Vagina (tissue), 2 donors: ENCODE measurements around the gene HORMAD2. TPM values are rescaled to one million over a fixed set of nuclear protein-coding genes. Genes with fewer than 3 reads are reported as not detected.

ENCODE experiments used
- DNase-seq, 2 donors: peaks; one replicate each; pipeline ENCODE4 v3.0.0-alpha.2; 2017; ENCODE audit errors: extremely low spot score in 2 of 2
- H3K27ac ChIP-seq: fragments of 200-600 bp; sonication (generic); one replicate; pipeline ENCODE4 v1.5.1; 2019
- H3K27me3 ChIP-seq: fragments of 200-600 bp; sonication (generic); one replicate; pipeline ENCODE4 v1.5.1; 2019
- H3K36me3 ChIP-seq, 2 donors: fragments of 200-600 bp; sonication (generic); one replicate each; pipeline ENCODE4 v1.5.1; 2017 to 2019
- H3K4me1 ChIP-seq: fragments of 200-600 bp; sonication (generic); one replicate; pipeline ENCODE4 v1.5.1; 2019
- H3K4me3 ChIP-seq, 2 donors: fragments of 200-600 bp; sonication (generic); 1 replicate in 1 of 2; 2 replicates in 1 of 2; pipeline ENCODE4 v1.5.1; 2016 to 2019
- H3K9me3 ChIP-seq: fragments of 200-600 bp; sonication (generic); one replicate; pipeline ENCODE4 v1.5.1; 2019
- POLR2A ChIP-seq, 2 donors: fragments of 450-650 bp; IDR thresholded peaks; one replicate each; pipeline ENCODE4 v1.6.1; 2017; ENCODE audit warnings: antibody characterized with exemption in 2 of 2, mild to moderate bottlenecking in 2 of 2, moderate library complexity in 2 of 2
- POLR2AphosphoS5 ChIP-seq, 2 donors: sonication (generic); formaldehyde crosslinking; IDR thresholded peaks; one replicate each; pipeline ENCODE4 v1.9.0; 2017; ENCODE audit warnings: antibody characterized with exemption in 2 of 2, mild to moderate bottlenecking in 2 of 2, low read depth in 1 of 2; ENCODE audit not compliant: insufficient read depth in 1 of 2
- intact Hi-C: fragments of 100-400 bp; cut with DNase I; formaldehyde crosslinking; loops from one replicate; pipeline ENCODE4 v1.15.1; 2023
- total RNA-seq: library from RNA; depleted of rRNA; stranded (reverse); fragments of >200 nt; gene quantifications from one replicate; pipeline ENCODE4 v1.2.3, GENCODE V29; 2016
- TF ChIP-seq, protein P1 (sequence below), 3 experiments: fragments of 450-650 bp in 2 of 3; fragments of 200-600 bp in 1 of 3; sonication (generic) in 1 of 3; IDR thresholded peaks; one replicate each; pipeline ENCODE4 v1.5.1; 2017 to 2019; ENCODE audit warnings: antibody characterized with exemption in 3 of 3, mild to moderate bottlenecking in 2 of 3, moderate library complexity in 2 of 3

HORMAD2 gene
- total RNA-seq, 1 donor from 2014 or later: not detected

DNA sequence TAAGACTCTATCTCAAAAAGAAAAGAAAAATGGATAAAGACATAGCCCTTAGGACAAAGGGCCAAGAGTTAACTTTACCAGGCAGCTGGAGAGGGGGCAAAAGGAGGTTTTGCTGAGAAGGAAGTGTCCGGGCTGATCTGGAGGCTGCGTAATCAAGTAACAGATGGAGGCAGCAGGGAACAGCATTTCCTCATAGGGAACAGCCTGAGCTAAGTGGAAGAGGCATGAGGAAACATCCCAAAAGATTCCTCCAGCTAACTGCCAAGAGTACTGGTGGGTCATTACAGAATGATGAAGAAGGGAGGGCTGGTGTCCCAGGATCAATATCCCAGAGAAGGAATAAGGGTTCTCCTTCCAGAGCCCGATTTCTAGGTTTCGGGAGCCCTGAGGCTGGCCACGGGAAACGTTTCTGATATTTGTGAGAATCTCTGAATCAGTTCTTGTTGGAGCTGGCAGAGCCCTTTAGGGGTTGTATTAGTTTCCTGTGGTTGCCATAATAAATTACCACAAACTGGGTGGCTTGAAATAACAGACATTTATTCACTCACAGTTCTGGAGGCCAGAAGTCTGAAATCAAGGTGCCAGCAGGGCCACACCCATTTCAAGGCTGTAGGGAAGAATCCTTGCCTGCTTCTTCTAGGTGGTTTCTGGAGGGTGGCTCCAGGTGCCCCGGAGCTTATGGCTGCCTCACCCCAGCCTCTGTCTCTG lies 145.1 kb downstream of the HORMAD2 start:
- intact Hi-C loops: no loop called here
- no peak for DNase-seq
- Histone ChIP-seq H3K4me3 (no peak overlapping the region), H3K27me3 (no peaks in the 10 kb centered on the region), H3K27ac (no peak overlapping the region), H3K9me3 (no peaks in the 10 kb centered on the region), H3K36me3 (no peaks in the 10 kb centered on the region), H3K4me1 (no peaks in the 10 kb centered on the region)
- no peak for TF ChIP-seq POLR2A (IDR thresholded peaks at IDR 0.05)
- TF ChIP-seq POLR2AphosphoS5 (IDR thresholded peaks at IDR 0.05; ENCODE audit: insufficient read depth in 1 of 2, low read depth in 1 of 2): no peak
- TF ChIP-seq, protein P1, sequence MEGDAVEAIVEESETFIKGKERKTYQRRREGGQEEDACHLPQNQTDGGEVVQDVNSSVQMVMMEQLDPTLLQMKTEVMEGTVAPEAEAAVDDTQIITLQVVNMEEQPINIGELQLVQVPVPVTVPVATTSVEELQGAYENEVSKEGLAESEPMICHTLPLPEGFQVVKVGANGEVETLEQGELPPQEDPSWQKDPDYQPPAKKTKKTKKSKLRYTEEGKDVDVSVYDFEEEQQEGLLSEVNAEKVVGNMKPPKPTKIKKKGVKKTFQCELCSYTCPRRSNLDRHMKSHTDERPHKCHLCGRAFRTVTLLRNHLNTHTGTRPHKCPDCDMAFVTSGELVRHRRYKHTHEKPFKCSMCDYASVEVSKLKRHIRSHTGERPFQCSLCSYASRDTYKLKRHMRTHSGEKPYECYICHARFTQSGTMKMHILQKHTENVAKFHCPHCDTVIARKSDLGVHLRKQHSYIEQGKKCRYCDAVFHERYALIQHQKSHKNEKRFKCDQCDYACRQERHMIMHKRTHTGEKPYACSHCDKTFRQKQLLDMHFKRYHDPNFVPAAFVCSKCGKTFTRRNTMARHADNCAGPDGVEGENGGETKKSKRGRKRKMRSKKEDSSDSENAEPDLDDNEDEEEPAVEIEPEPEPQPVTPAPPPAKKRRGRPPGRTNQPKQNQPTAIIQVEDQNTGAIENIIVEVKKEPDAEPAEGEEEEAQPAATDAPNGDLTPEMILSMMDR (IDR thresholded peaks at IDR 0.05): no peak

DNA sequence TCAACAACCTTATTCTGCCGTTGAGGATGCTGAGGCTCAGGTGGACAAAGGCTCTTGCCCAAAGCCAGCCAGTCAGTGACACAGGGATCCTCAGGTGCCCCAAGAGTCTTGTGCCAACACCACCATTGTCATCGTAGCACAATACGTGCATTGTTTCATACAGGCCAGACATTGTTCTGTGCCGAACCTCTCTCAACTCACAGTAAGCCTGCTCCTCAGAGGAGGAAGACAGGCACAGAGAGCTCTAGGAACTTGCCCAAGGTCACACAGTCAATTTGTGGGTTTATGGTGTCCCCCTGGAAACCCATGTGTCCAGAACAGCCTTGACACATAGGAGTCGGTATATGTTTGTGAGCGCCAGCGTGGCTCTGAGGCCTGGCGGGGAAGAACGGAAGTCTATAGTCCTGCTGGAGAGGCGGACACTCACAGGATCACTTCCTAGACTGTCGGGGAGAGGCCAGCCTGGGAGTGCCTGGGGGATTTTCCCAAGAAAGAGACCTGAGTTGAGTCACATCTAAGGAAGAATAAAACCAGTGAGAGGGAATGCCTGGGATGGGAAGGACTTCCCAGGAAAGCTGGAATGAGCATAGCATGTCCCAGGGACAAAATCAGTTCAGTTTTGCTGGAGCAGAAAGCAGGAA lies 146.0 kb downstream of the HORMAD2 start:
- no peaks in the 10 kb centered on the region for H3K36me3 ChIP-seq
- H3K9me3 ChIP-seq: no peaks in the 10 kb centered on the region
- intact Hi-C loops: no loop called here
- H3K4me3 ChIP-seq: no peak overlapping the region
- no peaks in the 10 kb centered on the region for H3K4me1 ChIP-seq
- TF ChIP-seq POLR2AphosphoS5 (IDR thresholded peaks at IDR 0.05; ENCODE audit: insufficient read depth in 1 of 2, low read depth in 1 of 2) (no peak), POLR2A (IDR thresholded peaks at IDR 0.05) (no peak)
- TF ChIP-seq, protein P1 (IDR thresholded peaks at IDR 0.05): no peak
- H3K27me3 ChIP-seq: no peaks in the 10 kb centered on the region
- no peak for DNase-seq
- no peak overlapping the region for H3K27ac ChIP-seq

Other genes with a start within 250 kb of the HORMAD2 start
- gene ASCC2, start 242.2 kb upstream of the HORMAD2 start, total RNA-seq: 62.6 TPM
- 66.8 TPM for gene MTMR3, start 197.3 kb upstream of the HORMAD2 start, total RNA-seq
- gene LIF, start 166.3 kb downstream of the HORMAD2 start, total RNA-seq: 0.49 TPM
- not detected for gene OSM, start 186.4 kb downstream of the HORMAD2 start, total RNA-seq
- gene CASTOR1, start 209.0 kb downstream of the HORMAD2 start, total RNA-seq: 51.8 TPM
- 51.3 TPM for gene TBC1D10A, start 246.5 kb downstream of the HORMAD2 start, total RNA-seq